ENCODE results near the gene ACVRL1. TPM values are rescaled to one million over a fixed set of nuclear protein-coding genes. Genes with fewer than 3 reads are reported as not detected.

The ACVRL1 gene
- total and polyA plus RNA-seq, 9 of the 15 experiments (the other 6 are each of a cell fraction or from before 2014, with no cell fraction given), result 0.07 to 1.4 (median 0.30) TPM

DNA sequence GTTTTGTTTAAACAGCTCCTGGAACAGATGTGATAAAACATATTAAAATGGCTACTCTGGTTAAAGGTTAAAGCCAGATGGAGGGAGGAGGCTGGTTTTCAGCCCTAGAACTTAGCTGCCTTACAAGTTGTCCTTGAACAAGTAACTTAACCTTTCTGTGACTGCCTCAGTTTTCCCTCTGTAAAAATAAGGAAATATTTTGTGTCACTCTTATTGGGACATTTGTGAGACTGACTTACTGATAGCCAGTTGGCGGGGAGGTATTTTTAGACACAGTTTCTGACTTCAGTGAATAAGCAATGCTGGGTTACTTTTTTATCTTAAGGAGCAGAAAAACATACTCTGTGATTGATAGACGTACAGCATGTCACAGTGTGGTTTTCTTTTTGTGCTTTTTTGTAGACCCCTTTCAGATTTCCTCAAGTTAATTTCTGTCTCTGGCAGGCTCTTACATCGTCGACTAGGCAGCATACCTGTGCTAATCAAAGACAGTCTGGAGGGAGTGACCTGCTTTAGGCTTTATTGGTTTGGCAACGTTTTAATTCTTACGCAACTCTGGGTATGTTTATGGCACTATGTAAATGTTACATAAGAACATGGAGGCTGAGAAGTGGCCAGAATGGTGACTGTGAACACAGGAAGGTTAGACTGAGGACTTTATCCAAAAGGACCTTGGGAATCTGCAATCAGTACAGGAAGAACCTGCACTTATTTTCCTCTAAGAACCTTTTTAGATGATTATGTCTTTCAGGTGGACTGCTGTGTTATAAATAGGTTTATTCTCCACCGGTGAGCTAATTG is 47.5 kb downstream of the ACVRL1 start (continued):
- peak; percentile 94 for TF ChIP-seq CEBPB (tag; IDR thresholded peaks at IDR 0.05)
- no peak for TF ChIP-seq SAP30 (IDR thresholded peaks at IDR 0.05; ENCODE audit: borderline replicate concordance, insufficient read depth, low read depth, low read length, poor library complexity, severe bottlenecking)
- no peak for TF ChIP-seq NR4A1 (CRISPR knock-in tag; IDR thresholded peaks at IDR 0.05)
- peak; percentile 27; the same call in 1 of the 2 replicates for TF ChIP-seq NR4A1 (tag; IDR thresholded peaks at IDR 0.05)
- TF ChIP-seq TAF1 (IDR thresholded peaks at IDR 0.05; ENCODE audit: control insufficient read depth, extremely low read depth, insufficient read depth, low read length, severe bottlenecking), result no peak
- TF ChIP-seq TEAD2 (tag; IDR thresholded peaks at IDR 0.05), result no peak
- TF ChIP-seq, protein P1, sequence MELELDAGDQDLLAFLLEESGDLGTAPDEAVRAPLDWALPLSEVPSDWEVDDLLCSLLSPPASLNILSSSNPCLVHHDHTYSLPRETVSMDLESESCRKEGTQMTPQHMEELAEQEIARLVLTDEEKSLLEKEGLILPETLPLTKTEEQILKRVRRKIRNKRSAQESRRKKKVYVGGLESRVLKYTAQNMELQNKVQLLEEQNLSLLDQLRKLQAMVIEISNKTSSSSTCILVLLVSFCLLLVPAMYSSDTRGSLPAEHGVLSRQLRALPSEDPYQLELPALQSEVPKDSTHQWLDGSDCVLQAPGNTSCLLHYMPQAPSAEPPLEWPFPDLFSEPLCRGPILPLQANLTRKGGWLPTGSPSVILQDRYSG (tag; conservative IDR thresholded peaks at IDR 0.05; ENCODE audit: low read depth), result 0 out of 2 replicates have a peak, but pooled peaks have one; percentile 33
- no peak for TF ChIP-seq CCAR2 (IDR thresholded peaks at IDR 0.05; ENCODE audit: low read depth, low read length)
- TF ChIP-seq HDAC1 (IDR thresholded peaks at IDR 0.05), result peak in 1 of 2 experiments; percentile 87; a peak in 2 of 4 replicates
- TF ChIP-seq ESRRB (CRISPR knock-in tag; IDR thresholded peaks at IDR 0.05; ENCODE audit: borderline replicate concordance), result no peak
- TF ChIP-seq KLF16 (IDR thresholded peaks at IDR 0.05), result peak; percentile 62
- TF ChIP-seq SIX5 (IDR thresholded peaks at IDR 0.05; ENCODE audit: borderline replicate concordance in 1 of 2, insufficient read depth in 1 of 2, low read depth in 1 of 2, low read length in 2 of 2), result no peak
- TF ChIP-seq TAF15 (IDR thresholded peaks at IDR 0.05; ENCODE audit: low read depth, low read length), result no peak
- peak; percentile 52 for TF ChIP-seq SMARCE1 (IDR thresholded peaks at IDR 0.05)
- no peak for TF ChIP-seq CHD4 (IDR thresholded peaks at IDR 0.05; ENCODE audit: insufficient read depth, insufficient replicate concordance, low read depth, low read length, poor library complexity, severe bottlenecking)
- TF ChIP-seq, protein P2, sequence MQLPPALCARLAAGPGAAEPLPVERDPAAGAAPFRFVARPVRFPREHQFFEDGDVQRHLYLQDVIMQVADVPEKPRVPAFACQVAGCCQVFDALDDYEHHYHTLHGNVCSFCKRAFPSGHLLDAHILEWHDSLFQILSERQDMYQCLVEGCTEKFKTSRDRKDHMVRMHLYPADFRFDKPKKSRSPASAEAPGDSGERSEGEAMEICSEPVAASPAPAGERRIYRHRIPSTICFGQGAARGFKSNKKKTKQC (CRISPR knock-in tag; IDR thresholded peaks at IDR 0.05), result no peak
- TF ChIP-seq ELF1 (tag; IDR thresholded peaks at IDR 0.05), result no peak
- no peak for TF ChIP-seq PRPF4 (IDR thresholded peaks at IDR 0.05; ENCODE audit: insufficient read depth, low read depth, low read length, poor library complexity, severe bottlenecking)
- no peak for TF ChIP-seq ZNF644 (tag; IDR thresholded peaks at IDR 0.05; ENCODE audit: low read depth)
- peak; percentile 30; the same call in 1 of the 2 replicates for TF ChIP-seq FOSL1 (tag; conservative IDR thresholded peaks at IDR 0.05)
- TF ChIP-seq U2AF2 (optimal IDR thresholded peaks at IDR 0.05; ENCODE audit: low read depth, low read length), result no peak
- peak; percentile 53; the same call in 1 of the 2 replicates for TF ChIP-seq NFIC (IDR thresholded peaks at IDR 0.05)
- no peak for TF ChIP-seq TBP (optimal IDR thresholded peaks at IDR 0.05; ENCODE audit: low read depth, low read length)
- no peak for TF ChIP-seq NCOA2 (IDR thresholded peaks at IDR 0.05; ENCODE audit: partially characterized antibody in 2 of 2)
- TF ChIP-seq ZNF583 (CRISPR knock-in tag; IDR thresholded peaks at IDR 0.05), result no peak
